Uterus (tissue), 4 donors: ENCODE data around the gene SLC13A3. TPM values are rescaled to one million over a fixed set of nuclear protein-coding genes. Genes with fewer than 3 reads are reported as not detected.

Experiments
- DNase-seq, 2 donors: peaks; one replicate each; pipeline ENCODE4 v3.0.0-alpha.2; 2019 to 2020
- H3K27ac ChIP-seq, 2 donors: fragments of 200-600 bp; sonication (generic); 1 replicate in 1 of 2; 2 replicates in 1 of 2; pipeline ENCODE4 v1.5.1; 2016 to 2018
- H3K27me3 ChIP-seq, 2 donors: fragments of 200-600 bp; sonication (generic); one replicate each; pipeline ENCODE4 v1.5.1; 2018 to 2019; ENCODE audit warnings: control low read depth in 1 of 2
- H3K36me3 ChIP-seq, 2 donors: fragments of 200-600 bp; sonication (generic); one replicate each; pipeline ENCODE4 v1.5.1; 2019; ENCODE audit warnings: control low read depth in 1 of 2
- H3K4me1 ChIP-seq, 2 donors: fragments of 200-600 bp; sonication (generic); one replicate each; pipeline ENCODE4 v1.5.1; 2018 to 2019; ENCODE audit warnings: control low read depth in 1 of 2
- H3K4me3 ChIP-seq, 2 donors: fragments of 200-600 bp; sonication (generic); 1 replicate in 1 of 2; 2 replicates in 1 of 2; pipeline ENCODE4 v1.5.1; 2018 to 2019; ENCODE audit warnings: mild to moderate bottlenecking in 1 of 2
- H3K9me3 ChIP-seq, 2 donors: fragments of 200-600 bp; sonication (generic); one replicate each; pipeline ENCODE4 v1.5.1; 2019; ENCODE audit warnings: control low read depth in 1 of 2
- CTCF ChIP-seq, 4 experiments: fragments of 200-600 bp in 2 of 4; fragments of 450-650 bp in 2 of 4; sonication (generic) in 2 of 4; IDR thresholded peaks; one replicate each; pipeline ENCODE4 v1.5.1; 2016 to 2019; ENCODE audit warnings: antibody characterized with exemption in 4 of 4, mild to moderate bottlenecking in 2 of 4, moderate library complexity in 1 of 4
- POLR2A ChIP-seq, 2 donors: fragments of 450-650 bp; IDR thresholded peaks; one replicate each; pipeline ENCODE4 v1.6.1; 2016; ENCODE audit warnings: antibody characterized with exemption in 2 of 2, mild to moderate bottlenecking in 1 of 2, moderate library complexity in 1 of 2
- intact Hi-C: fragments of 100-400 bp; cut with DNase I; formaldehyde crosslinking; loops from one replicate; pipeline ENCODE4 v1.15.1; 2023; ENCODE audit warnings: low total_unique reads
- total RNA-seq, 4 donors: library from RNA; depleted of rRNA in 3 of 4; stranded (reverse); fragments of >200 nt in 3 of 4; gene quantifications; one replicate each; pipeline versions ENCODE4 v1.1.0 to v1.2.4, GENCODE V29; 2014 to 2023
- donor health status: DM: yes; HTN: yes; CAD: no.

SLC13A3 gene
- 1 to 10 TPM in 2 of 4 donors, under 1 TPM in 1, not detected in 1; under 0.01 to 4.2 (median 4.2) TPM for total RNA-seq

GRCh38 chr20:46651091-46651962 is at the start of gene SLC13A3:
Gene SLC13A3, minus strand, starts transcription at chr20:46651459. Its CDS starts 38 bp downstream, at chr20:46651421.
- Histone ChIP-seq H3K9me3 (no peaks in the 10 kb centered on the region), H3K4me3 (no peak within 1 kb of the TSS), H3K36me3 (no peaks in the 10 kb centered on the region), H3K27ac (no peak within 1 kb of the TSS), H3K4me1 (peaks cover 0 to 6% of the 10 kb centered on the region in 2 donors), H3K27me3 (peaks cover 0 to 6% of the 10 kb centered on the region in 2 donors)
- intact Hi-C loops: no loop called here
- TF ChIP-seq CTCF (IDR thresholded peaks at IDR 0.05): no peak
- no peak for TF ChIP-seq POLR2A (IDR thresholded peaks at IDR 0.05)
- no peak for DNase-seq

GRCh38 chr20:46701057-46701456 is 49.8 kb upstream of the SLC13A3 start:
- DNase-seq: no peak
- H3K9me3 ChIP-seq: no peaks in the 10 kb centered on the region
- no peaks in the 10 kb centered on the region for H3K27me3 ChIP-seq
- H3K27ac ChIP-seq: no peak overlapping the region
- no peak overlapping the region for H3K4me3 ChIP-seq
- TF ChIP-seq POLR2A (IDR thresholded peaks at IDR 0.05) (no peak), CTCF (IDR thresholded peaks at IDR 0.05) (no peak)
- no peaks in the 10 kb centered on the region for H3K4me1 ChIP-seq
- intact Hi-C loops: no loop called here
- H3K36me3 ChIP-seq: no peaks in the 10 kb centered on the region

- intact Hi-C loops: no loop called here
- no peaks in the 10 kb centered on the region for H3K36me3 ChIP-seq
- no peaks in the 10 kb centered on the region for H3K27me3 ChIP-seq
- no peak for DNase-seq
- H3K9me3 ChIP-seq: no peaks in the 10 kb centered on the region
- no peak overlapping the region for H3K4me3 ChIP-seq
- H3K27ac ChIP-seq: no peak overlapping the region
- no peak for TF ChIP-seq CTCF (IDR thresholded peaks at IDR 0.05)
- TF ChIP-seq POLR2A (IDR thresholded peaks at IDR 0.05): no peak
- H3K4me1 ChIP-seq: no peaks in the 10 kb centered on the region
Measured at GRCh38 chr20:46700481-46700880, 49.2 kb upstream of the SLC13A3 start.

GRCh38 chr20:46699651-46700359 is 48.5 kb upstream of the SLC13A3 start:
- TF ChIP-seq POLR2A (IDR thresholded peaks at IDR 0.05): no peak
- TF ChIP-seq CTCF (IDR thresholded peaks at IDR 0.05): no peak

GRCh38 chr20:46698788-46699187 is 47.5 kb upstream of the SLC13A3 start:
- Histone ChIP-seq H3K4me1 (no peaks in the 10 kb centered on the region), H3K27ac (no peak overlapping the region), H3K36me3 (no peaks in the 10 kb centered on the region), H3K9me3 (no peaks in the 10 kb centered on the region), H3K27me3 (no peaks in the 10 kb centered on the region), H3K4me3 (no peak overlapping the region)
- TF ChIP-seq POLR2A (IDR thresholded peaks at IDR 0.05) (no peak), CTCF (IDR thresholded peaks at IDR 0.05) (no peak)
- intact Hi-C loops: no loop called here
- DNase-seq: no peak

More at GRCh38 chr20:46699651-46700359, 48.5 kb upstream of the SLC13A3 start:
- no peaks in the 10 kb centered on the region for H3K4me1 ChIP-seq
- no peak overlapping the region for H3K27ac ChIP-seq
- H3K27me3 ChIP-seq: no peaks in the 10 kb centered on the region
- intact Hi-C loops: no loop called here
- DNase-seq: no peak
- H3K9me3 ChIP-seq: no peaks in the 10 kb centered on the region
- no peaks in the 10 kb centered on the region for H3K36me3 ChIP-seq
- H3K4me3 ChIP-seq: no peak overlapping the region
